Pancreas (tissue), 10 donors: Measurements from ENCODE around the gene EDN1. TPM values are rescaled to one million over a fixed set of nuclear protein-coding genes. Genes with fewer than 3 reads are reported as not detected.

Experiments
- ATAC-seq, 4 donors: fragments of 200-7000 bp; cut with Tn5 transposase; one replicate each; pipeline versions ENCODE4 v1.8.0 to v1.9.1; 2020; ENCODE audit warnings: mild to moderate bottlenecking in 4 of 4, moderate library complexity in 4 of 4
- DNase-seq, 6 donors: peaks; one replicate each; pipeline ENCODE4 v3.0.0-alpha.2; 2020
- FAIRE-seq: peaks from 2 replicates; lab custom pipeline; 2012; peaks lifted over from hg19 to GRCh38; lab: Jason Lieb, UNC
- H3K27ac ChIP-seq, 4 donors: fragments of 200-600 bp; sonication (generic); 1 replicate in 3 of 4; 2 replicates in 1 of 4; pipeline versions ENCODE4 v1.5.0 to v1.8.0; 2020
- H3K27me3 ChIP-seq, 4 donors: fragments of 200-600 bp; one replicate each; pipeline ENCODE4 v1.8.0; 2021
- H3K36me3 ChIP-seq, 3 donors: fragments of 200-600 bp; sonication (generic) in 1 of 3; one replicate each; pipeline versions ENCODE4 v1.5.0 to v1.8.0; 2020 to 2021
- H3K4me1 ChIP-seq, 3 donors: fragments of 200-600 bp; one replicate each; pipeline ENCODE4 v1.8.0; 2021
- H3K4me3 ChIP-seq, 4 donors: fragments of 200-600 bp; sonication (generic) in 2 of 4; one replicate each; pipeline versions ENCODE4 v1.5.0 to v1.8.0; 2020 to 2021
- H3K9me3 ChIP-seq, 4 donors: fragments of 200-600 bp; one replicate each; pipeline ENCODE4 v1.8.0; 2021
- CTCF ChIP-seq, 4 donors: fragments of 200-600 bp; sonication (generic) in 3 of 4; IDR thresholded peaks; one replicate each; pipeline versions ENCODE4 v1.5.0 to v1.8.0; 2021; ENCODE audit warnings: antibody characterized with exemption in 4 of 4
- WGBS, 2 donors: extraction: QIAGEN DNeasy Blood & Tissue Kit; methylation state at CpG; one replicate each; pipeline ENCODE4 v1.1.7; 2013; 5-methylcytosine and 5-hydroxymethylcytosine counted together
- intact Hi-C, 3 donors: fragments of 100-400 bp; cut with DNase I; formaldehyde crosslinking; loops; one replicate each; pipeline versions ENCODE4 v1.11.1 to v1.14.2; 2022
- polyA plus RNA-seq, 2 donors: library from polyadenylated mRNA; stranded (reverse); fragments of 200-250 nt; gene quantifications; one replicate each; pipeline ENCODE4 v1.2.3, GENCODE V29; 2013
- total RNA-seq, 6 donors: library from RNA; stranded (reverse); fragmentation: NEBNext Ultra II Directional in 4 of 6; extraction: Animal tissue kit (Norgen Biotek cat#: 25700) in 4 of 6; gene quantifications; one replicate each; pipeline versions ENCODE4 v1.2.1 to v1.2.4, GENCODE V29; 2021 to 2023
- donor health status: healthy with polysubstance abuse.
- donor health status: DM: no; HTN: no; CAD: no; lungs with moderate emphysema.
- donor health status: DM: no; HTN: no; CAD: no.
- donor health status: control.
- donor health status: control.
- donor health status: Bipolar disorder and iron deficiency.
- donor health status: DM: yes; HTN: yes; CAD: no.
- donor health status: DM: no; HTN: no; CAD: no.
- donor health status: DM: no; HTN: no; CAD: no.
- donor health status: DM: yes; HTN: yes; CAD: no.

EDN1 gene
- total and polyA plus RNA-seq, 8 donors = 2.4 to 16.0 (median 5.0) TPM

GRCh38 chr6:12343440-12344162, 53.4 kb downstream of the EDN1 start:
- peak in 4 of 6 donors; percentile 75 to 86 (median 79) for DNase-seq
- WGBS, 2 donors = 11 to 12% methylated on average over 8 of the region's 8 CpGs
- H3K27ac ChIP-seq = peak overlapping the region; percentile 65 to 87 (median 79)

GRCh38 chr6:12344296-12344695, 54.1 kb downstream of the EDN1 start:
- Histone ChIP-seq H3K9me3 (no peaks in the 10 kb centered on the region), H3K4me1 (peaks cover 20 to 48% (median 42%) of the 10 kb centered on the region in 3 donors), H3K27ac (peak overlapping the region; percentile 65 to 87 (median 79)), H3K4me3 (no peak overlapping the region), H3K36me3 (no peaks in the 10 kb centered on the region), H3K27me3 (no peaks in the 10 kb centered on the region)
- intact Hi-C loops = no loop called here
- ATAC-seq (peak in 3 of 4 donors; percentile 5 to 13 (median 11)), FAIRE-seq (no peak), DNase-seq (no peak)
- no peak for TF ChIP-seq CTCF (IDR thresholded peaks at IDR 0.05)
- 83 to 88% methylated on average over 5 of the region's 5 CpGs for WGBS, 2 donors

More at GRCh38 chr6:12343440-12344162, 53.4 kb downstream of the EDN1 start:
- intact Hi-C loops = no loop called here
- Histone ChIP-seq H3K9me3 (no peaks in the 10 kb centered on the region), H3K4me1 (peaks cover 20 to 48% (median 42%) of the 10 kb centered on the region in 3 donors), H3K27me3 (no peaks in the 10 kb centered on the region), H3K4me3 (no peak overlapping the region), H3K36me3 (no peaks in the 10 kb centered on the region)
- no peak for TF ChIP-seq CTCF (IDR thresholded peaks at IDR 0.05)
- ATAC-seq (peak; percentile 85 to 93 (median 87)), FAIRE-seq (no peak)

GRCh38 chr6:12344961-12345693, 55.0 kb downstream of the EDN1 start:
- intact Hi-C loops = no loop called here
- peak; percentile 47 to 67 (median 54) for ATAC-seq
- FAIRE-seq = no peak
- Histone ChIP-seq H3K4me1 (peaks cover 20 to 47% (median 35%) of the 10 kb centered on the region in 3 donors), H3K27me3 (no peaks in the 10 kb centered on the region), H3K27ac (peak overlapping the region in 3 of 4 donors; percentile 65 to 87 (median 84)), H3K9me3 (no peaks in the 10 kb centered on the region), H3K4me3 (no peak overlapping the region), H3K36me3 (no peaks in the 10 kb centered on the region)
- 53 to 55% methylated on average over 6 of the region's 6 CpGs for WGBS, 2 donors
- no peak for TF ChIP-seq CTCF (IDR thresholded peaks at IDR 0.05)
- DNase-seq = peak in 1 of 6 donors; percentile 51

- no peak for TF ChIP-seq CTCF (IDR thresholded peaks at IDR 0.05)
- H3K9me3 ChIP-seq = no peaks in the 10 kb centered on the region
- DNase-seq = no peak
- no peaks in the 10 kb centered on the region for H3K27me3 ChIP-seq
- intact Hi-C loops = no loop called here
- no peaks in the 10 kb centered on the region for H3K36me3 ChIP-seq
- FAIRE-seq = no peak
- 92 to 93% methylated on average over 5 of the region's 5 CpGs for whole genome bisulfite sequencing, 2 donors
- no peak for ATAC-seq
- peaks cover 20 to 42% (median 32%) of the 10 kb centered on the region in 3 donors for H3K4me1 ChIP-seq
- peak overlapping the region in 3 of 4 donors; percentile 65 to 87 (median 84) for H3K27ac ChIP-seq
- no peak overlapping the region for H3K4me3 ChIP-seq
These were observed 55.5 kb downstream of the EDN1 start for GRCh38 chr6:12345694-12346058.
